ENCODE results near the gene WDPCP.

GRCh38 chr2:63497576-63497975 is 90.7 kb downstream of the WDPCP start:
- TF ChIP-seq CTCF (IDR thresholded peaks at IDR 0.05; ENCODE audit: low read depth, low read length, missing input control): no peak
- no peak for TF ChIP-seq ZBTB33 (IDR thresholded peaks at IDR 0.05)
- no peak for TF ChIP-seq TAF1 (conservative IDR thresholded peaks at IDR 0.05)
- no peak for TF ChIP-seq REST (IDR thresholded peaks at IDR 0.05)
- no peak for TF ChIP-seq MAX (IDR thresholded peaks at IDR 0.05)
- no peak for TF ChIP-seq ATF3 (IDR thresholded peaks at IDR 0.05)
- no peak for TF ChIP-seq RAD21 (IDR thresholded peaks at IDR 0.05)
- TF ChIP-seq YY1 (IDR thresholded peaks at IDR 0.05): no peak
- no peak for TF ChIP-seq HNF4A (conservative IDR thresholded peaks at IDR 0.05)
